ENCODE results near the gene TCEA2.
A peak's percentile ranks its signal among the peaks of the same experiment; 100 is the strongest.

Gene TCEA2

GRCh38 chr20:64062596-64063388, at the start of gene TCEA2:
TCEA2 (plus strand) TSS chr20:64063198; CDS start chr20:64063313, 115 bp downstream.
- no peaks in the 10 kb centered on the region for H3F3A ChIP-seq (ENCODE audit: insufficient read depth, low read length)
- no peak within 1 kb of the TSS for H3K27ac ChIP-seq (ENCODE audit: low read depth, low read length, poor library complexity, severe bottlenecking)
- H3K9me2 ChIP-seq (ENCODE audit: low read depth, low read length) = no peaks in the 10 kb centered on the region
- H3K79me2 ChIP-seq (ENCODE audit: insufficient read depth, low read length) = no peaks in the 10 kb centered on the region
- no peaks in the 10 kb centered on the region for H3K9me3 ChIP-seq (ENCODE audit: low read length)
- peak within 1 kb of the TSS; percentile 98 for H3K4me2 ChIP-seq (ENCODE audit: low read length)
- H3K36me3 ChIP-seq (ENCODE audit: insufficient read depth, low read length) = no peaks in the 10 kb centered on the region
- peaks cover 37% of the 10 kb centered on the region for H3K4me1 ChIP-seq (ENCODE audit: insufficient read depth, low read length, severe bottlenecking)
- TF ChIP-seq EZH2 (IDR thresholded peaks at IDR 0.05; ENCODE audit: borderline replicate concordance, low read length) (no peak), CTCF (IDR thresholded peaks at IDR 0.05; ENCODE audit: low read length) (no peak)
- no peaks in the 10 kb centered on the region for H4K20me1 ChIP-seq (ENCODE audit: insufficient read depth, low read length)
- H3K27me3 ChIP-seq (ENCODE audit: insufficient read depth, low read length) = no peaks in the 10 kb centered on the region; the same call in 1 of the 2 replicates
- no peak within 1 kb of the TSS for H2AFZ ChIP-seq (ENCODE audit: low read length)
- peak within 1 kb of the TSS; percentile 79 for H3K9ac ChIP-seq (ENCODE audit: low read length)
- H3K4me3 ChIP-seq (ENCODE audit: low read depth, low read length, poor library complexity, severe bottlenecking) = peak within 1 kb of the TSS; percentile 78

- Histone ChIP-seq H3K79me2 (ENCODE audit: insufficient read depth, low read length) (no peaks in the 10 kb centered on the region), H3K9me3 (ENCODE audit: low read length) (no peaks in the 10 kb centered on the region), H2AFZ (ENCODE audit: low read length) (no peak overlapping the region), H3K27ac (ENCODE audit: low read depth, low read length, poor library complexity, severe bottlenecking) (no peak overlapping the region), H3K4me3 (ENCODE audit: low read depth, low read length, poor library complexity, severe bottlenecking) (no peak overlapping the region), H3K36me3 (ENCODE audit: insufficient read depth, low read length) (peaks cover 63% of the 10 kb centered on the region), H3K9me2 (ENCODE audit: low read depth, low read length) (no peaks in the 10 kb centered on the region), H4K20me1 (ENCODE audit: insufficient read depth, low read length) (no peaks in the 10 kb centered on the region), H3K9ac (ENCODE audit: low read length) (no peak overlapping the region), H3K4me2 (ENCODE audit: low read length) (no peak overlapping the region), H3K4me1 (ENCODE audit: insufficient read depth, low read length, severe bottlenecking) (peaks cover 11% of the 10 kb centered on the region), H3K27me3 (ENCODE audit: insufficient read depth, low read length) (no peaks in the 10 kb centered on the region), H3F3A (ENCODE audit: insufficient read depth, low read length) (no peaks in the 10 kb centered on the region)
- TF ChIP-seq CTCF (IDR thresholded peaks at IDR 0.05; ENCODE audit: low read length) (no peak), EZH2 (IDR thresholded peaks at IDR 0.05; ENCODE audit: borderline replicate concordance, low read length) (no peak)
Measured at GRCh38 chr20:64015635-64016034, 47.4 kb upstream of the TCEA2 start.

GRCh38 chr20:64021124-64021975, 41.6 kb upstream of the TCEA2 start:
- no peak overlapping the region for H2AFZ ChIP-seq (ENCODE audit: low read length)
- no peak for TF ChIP-seq CTCF (IDR thresholded peaks at IDR 0.05; ENCODE audit: low read length)
- no peak for TF ChIP-seq EZH2 (IDR thresholded peaks at IDR 0.05; ENCODE audit: borderline replicate concordance, low read length)
- no peaks in the 10 kb centered on the region for H3F3A ChIP-seq (ENCODE audit: insufficient read depth, low read length)
- no peaks in the 10 kb centered on the region for H4K20me1 ChIP-seq (ENCODE audit: insufficient read depth, low read length)
- peaks cover 79% of the 10 kb centered on the region for H3K36me3 ChIP-seq (ENCODE audit: insufficient read depth, low read length)
- no peaks in the 10 kb centered on the region for H3K27me3 ChIP-seq (ENCODE audit: insufficient read depth, low read length)
- H3K4me1 ChIP-seq (ENCODE audit: insufficient read depth, low read length, severe bottlenecking) = no peaks in the 10 kb centered on the region
- no peak overlapping the region for H3K4me3 ChIP-seq (ENCODE audit: low read depth, low read length, poor library complexity, severe bottlenecking)
- H3K27ac ChIP-seq (ENCODE audit: low read depth, low read length, poor library complexity, severe bottlenecking) = no peak overlapping the region
- no peaks in the 10 kb centered on the region for H3K9me3 ChIP-seq (ENCODE audit: low read length)
- no peak overlapping the region for H3K9ac ChIP-seq (ENCODE audit: low read length)
- H3K4me2 ChIP-seq (ENCODE audit: low read length) = no peak overlapping the region
- no peaks in the 10 kb centered on the region for H3K79me2 ChIP-seq (ENCODE audit: insufficient read depth, low read length)
- H3K9me2 ChIP-seq (ENCODE audit: low read depth, low read length) = no peaks in the 10 kb centered on the region

All from OCI-LY1 (cell line).